PC-9 (cell line): ENCODE data around the gene MLKL. TPM values are rescaled to one million over a fixed set of nuclear protein-coding genes. Genes with fewer than 3 reads are reported as not detected.

ENCODE experiments used
- BruUV-seq: library from RNA; stranded (reverse); fragments of 400-500 nt; replicated peaks from 2 replicates; lab custom pipeline; 2021; lab: Mats Ljungman, UMichigan
- CTCF ChIA-PET: fragments of 300-600 bp; sonication (Branson Sonifier 250); formaldehyde crosslinking; loops from one replicate; lab custom pipeline; 2022; ENCODE audit warnings: antibody characterized with exemption; lab: Charles Lee
- POLR2A ChIA-PET: fragments of 300-600 bp; sonication (Branson Sonifier 250); formaldehyde crosslinking; loops from one replicate; lab custom pipeline; 2022; ENCODE audit warnings: antibody characterized with exemption; ENCODE audit not compliant: unreplicated experiment; lab: Charles Lee
- DNase-seq, 2 experiments: peaks; one replicate each; pipeline versions ENCODE4 v3.0.0 to v3.0.0-alpha.2; 2015 to 2022; ENCODE audit warnings: mixed read lengths in 1 of 2
- H2AFZ ChIP-seq: fragments of 200-600 bp; sonication (generic); 2 replicates; pipeline ENCODE4 v1.8.1; 2017; ENCODE audit warnings: antibody characterized with exemption
- H3F3A ChIP-seq: fragments of 200-600 bp; sonication (generic); 2 replicates; pipeline ENCODE4 v1.8.1; 2017; ENCODE audit warnings: antibody characterized with exemption, mild to moderate bottlenecking, low read depth; ENCODE audit not compliant: insufficient read depth
- H3K27ac ChIP-seq: fragments of 200-600 bp; sonication (generic); 2 replicates; pipeline ENCODE4 v1.6.1; 2016; ENCODE audit warnings: mixed run types
- H3K27me3 ChIP-seq: fragments of 200-600 bp; sonication (generic); 2 replicates; pipeline ENCODE4 v1.6.1; 2016; ENCODE audit warnings: low read depth, mixed run types; ENCODE audit not compliant: insufficient read depth
- H3K36me3 ChIP-seq: fragments of 200-600 bp; sonication (generic); 2 replicates; pipeline ENCODE4 v1.6.1; 2016; ENCODE audit warnings: low read depth, mixed run types
- H3K4me1 ChIP-seq: fragments of 200-600 bp; sonication (generic); replicated peaks from 2 replicates; pipeline ENCODE4 v1.6.1; 2016; ENCODE audit warnings: mixed run types; ENCODE audit not compliant: insufficient read depth
- H3K4me2 ChIP-seq: fragments of 200-600 bp; sonication (generic); 2 replicates; pipeline ENCODE4 v1.6.1; 2017; ENCODE audit warnings: mixed run types
- H3K4me3 ChIP-seq: fragments of 200-600 bp; sonication (generic); 2 replicates; pipeline ENCODE4 v1.6.1; 2016; ENCODE audit warnings: mixed run types
- H3K79me2 ChIP-seq: fragments of 200-600 bp; sonication (generic); 2 replicates; pipeline ENCODE4 v1.6.1; 2017; ENCODE audit warnings: low read depth, mixed run types
- H3K9me2 ChIP-seq: fragments of 200-600 bp; sonication (generic); 2 replicates; pipeline ENCODE4 v1.8.1; 2017; ENCODE audit warnings: mild to moderate bottlenecking; ENCODE audit not compliant: insufficient read depth
- H3K9me3 ChIP-seq: fragments of 200-600 bp; sonication (generic); 2 replicates; pipeline ENCODE4 v1.8.1; 2016; ENCODE audit warnings: low read depth; ENCODE audit not compliant: insufficient read depth
- H4K20me1 ChIP-seq: fragments of 200-600 bp; sonication (generic); 2 replicates; pipeline ENCODE4 v1.8.1; 2017; ENCODE audit not compliant: insufficient read depth
- CTCF ChIP-seq: fragments of 200-600 bp; sonication (generic); conservative IDR thresholded peaks from 2 replicates; pipeline ENCODE4 v1.6.1; 2017; ENCODE audit warnings: mixed run types, antibody characterized with exemption, mild to moderate bottlenecking, moderate library complexity
- EZH2 ChIP-seq: fragments of 200-600 bp; sonication (generic); IDR thresholded peaks from 2 replicates; pipeline ENCODE4 v1.8.0; 2017; ENCODE audit warnings: antibody characterized with exemption, low read depth
- intact Hi-C: fragments of 100-400 bp; cut with micrococcal nuclease; formaldehyde crosslinking; loops from one replicate; pipeline ENCODE4 v1.10.0; 2022; ENCODE audit not compliant: unreplicated experiment
- total RNA-seq: library from RNA; stranded (reverse); gene quantifications from 2 replicates; pipeline ENCODE4 v1.2.3, GENCODE V29; 2021

The MLKL gene
- total RNA-seq, 1 experiment from 2014 or later, result 11.2 TPM

GRCh38 chr16:74699666-74700065 is 996 bp downstream of the MLKL start:
- Histone ChIP-seq H4K20me1 (no peaks in the 10 kb centered on the region), H3K36me3 (no peaks in the 10 kb centered on the region), H3K4me1 (peaks cover 30% of the 10 kb centered on the region), H3K4me3 (peak overlapping the region; percentile 74), H3K27me3 (no peaks in the 10 kb centered on the region), H2AFZ (no peak overlapping the region), H3K9me3 (no peaks in the 10 kb centered on the region), H3F3A (peaks cover 16% of the 10 kb centered on the region; the same call in 1 of the 2 replicates), H3K9me2 (no peaks in the 10 kb centered on the region), H3K4me2 (peak overlapping the region; percentile 89), H3K79me2 (peaks cover 10% of the 10 kb centered on the region; the same call in 1 of the 2 replicates), H3K27ac (no peak overlapping the region)
- DNase-seq, result no peak
- ChIA-PET CTCF (interaction anchor here (0.5 to 2.4 kb wide), 3 partner anchors 163 to 498 kb away, joined by 3 to 10 read pairs (median 4); no protein-coding TSS in a partner anchor), POLR2A (interaction anchor here (0.5 to 1.1 kb wide), 2 partner anchors 10 to 734 kb away, joined by 3 to 4 read pairs; no protein-coding TSS in a partner anchor)
- intact Hi-C loops, result loop anchor here (10.0 kb wide), 1 partner anchor 295 kb away; the partner anchor contains the start of gene ZNRF1
- TF ChIP-seq EZH2 (no peak), CTCF (no peak)
- BruUV-seq, result no TSS peak

DNA sequence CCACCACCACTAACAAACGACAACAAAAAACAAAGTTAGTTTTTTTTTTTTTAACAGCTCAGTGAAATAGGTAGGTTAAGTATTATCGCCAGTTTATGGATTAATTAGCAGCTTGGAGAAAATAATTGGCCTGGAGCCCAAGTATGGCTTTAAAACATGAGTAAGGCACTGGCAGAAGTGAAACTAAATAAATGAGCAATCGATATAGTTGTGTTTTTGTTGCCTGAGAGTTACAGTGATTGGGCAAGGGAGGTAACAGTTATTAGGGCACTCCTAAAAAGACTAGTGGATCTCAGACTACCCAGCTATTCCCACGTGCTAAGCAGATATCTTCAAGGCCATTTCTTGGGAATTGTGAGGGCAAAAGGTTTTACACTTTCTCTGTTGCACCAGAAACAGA is 2.4 kb downstream of the MLKL start:
- Histone ChIP-seq H3K4me2 (peak overlapping the region; percentile 89; the same call in 1 of the 2 replicates), H3K4me3 (no peak overlapping the region), H3K79me2 (peaks cover 10% of the 10 kb centered on the region; the same call in 1 of the 2 replicates), H3K27ac (no peak overlapping the region), H3K9me3 (no peaks in the 10 kb centered on the region), H3K27me3 (no peaks in the 10 kb centered on the region), H2AFZ (no peak overlapping the region), H3K36me3 (no peaks in the 10 kb centered on the region), H3K9me2 (no peaks in the 10 kb centered on the region), H3F3A (peaks cover 16% of the 10 kb centered on the region; the same call in 1 of the 2 replicates), H4K20me1 (no peaks in the 10 kb centered on the region), H3K4me1 (peaks cover 30% of the 10 kb centered on the region)
- no peak for DNase-seq
- TF ChIP-seq CTCF (no peak), EZH2 (no peak)
- intact Hi-C loops, result no loop called here
- ChIA-PET POLR2A (no interaction called here), CTCF (no interaction called here)
- BruUV-seq, result no TSS peak

- Histone ChIP-seq H3K27me3 (no peaks in the 10 kb centered on the region), H3K36me3 (no peaks in the 10 kb centered on the region), H3K4me2 (peak overlapping the region; percentile 88), H2AFZ (peak overlapping the region; percentile 72), H3K27ac (no peak overlapping the region), H3K79me2 (peaks cover 10% of the 10 kb centered on the region; the same call in 1 of the 2 replicates), H3F3A (0 out of 2 replicates have a peak, but pooled peaks cover under 1% of the 10 kb centered on the region), H4K20me1 (no peaks in the 10 kb centered on the region), H3K9me2 (no peaks in the 10 kb centered on the region), H3K4me3 (peak overlapping the region; percentile 54), H3K4me1 (peaks cover 19% of the 10 kb centered on the region; the same call in 1 of the 2 replicates), H3K9me3 (no peaks in the 10 kb centered on the region)
- ChIA-PET CTCF (no interaction called here), POLR2A (interaction anchor here (0.7 kb wide), 1 partner anchor 8 kb away, joined by 5 read pairs; no protein-coding TSS in a partner anchor)
- no peak for TF ChIP-seq EZH2
- no TSS peak for BruUV-seq
- DNase-seq, result peak; percentile 52 to 77
- intact Hi-C loops, result no loop called here
Observed at GRCh38 chr16:74695450-74696422, 4.9 kb downstream of the MLKL start.
